IMR-90 (cell line): ENCODE results near the gene PSENEN. TPM values are rescaled to one million over a fixed set of nuclear protein-coding genes. Genes with fewer than 3 reads are reported as not detected.

ENCODE experiments used
- ATAC-seq: fragments of 200-7000 bp; cut with Tn5 transposase; 2 replicates; pipeline ENCODE4 v1.9.1; 2020; ENCODE audit warnings: low read depth, mild to moderate bottlenecking, moderate library complexity
- BruUV-seq: library from RNA; stranded (reverse); fragments of 400-500 nt; replicated peaks from 2 replicates; lab custom pipeline; 2021; lab: Mats Ljungman, UMichigan
- CTCF ChIA-PET: fragments of 300-600 bp; formaldehyde crosslinking; extraction: SDS; loops from one replicate; lab custom pipeline; 2021; ENCODE audit warnings: antibody characterized with exemption; lab: Yijun Ruan, JAX
- POLR2A ChIA-PET: fragments of 300-600 bp; sonication (Branson Sonifier 250); formaldehyde crosslinking; loops from one replicate; lab custom pipeline; 2022; ENCODE audit warnings: antibody characterized with exemption; ENCODE audit not compliant: unreplicated experiment; lab: Charles Lee
- DNase-seq: peaks from one replicate; pipeline ENCODE4 v3.0.0; 2013
- H2AFZ ChIP-seq: replicated peaks from 2 replicates; pipeline ENCODE3; 2013; ENCODE audit warnings: low read length, mild to moderate bottlenecking; ENCODE audit not compliant: poor library complexity
- H2AK5ac ChIP-seq: 2 replicates; pipeline ENCODE4 v1.6.1; 2013; ENCODE audit warnings: low read depth, low read length, inconsistent platforms
- H2AK9ac ChIP-seq: replicated peaks from 2 replicates; pipeline ENCODE3; 2013; ENCODE audit warnings: mild to moderate bottlenecking, low read depth, low read length, moderate library complexity; ENCODE audit not compliant: poor library complexity
- H2BK120ac ChIP-seq: 2 replicates; pipeline ENCODE4 v1.6.1; 2013; ENCODE audit warnings: low read depth, low read length, inconsistent platforms
- H2BK15ac ChIP-seq: 3 replicates; pipeline ENCODE4 v1.6.1; 2013; ENCODE audit warnings: low read depth, low read length, inconsistent platforms
- H2BK20ac ChIP-seq: 2 replicates; pipeline ENCODE4 v1.6.1; 2013; ENCODE audit warnings: low read depth, mild to moderate bottlenecking, inconsistent platforms, low read length, moderate library complexity
- H2BK5ac ChIP-seq: 2 replicates; pipeline ENCODE4 v1.6.1; 2013; ENCODE audit warnings: mild to moderate bottlenecking, low read depth, low read length, inconsistent platforms; ENCODE audit not compliant: poor library complexity, severe bottlenecking
- H3K14ac ChIP-seq: replicated peaks from 2 replicates; pipeline ENCODE4 v1.6.1; 2013; ENCODE audit warnings: low read depth, low read length, inconsistent platforms
- H3K18ac ChIP-seq: 2 replicates; pipeline ENCODE4 v1.6.1; 2013; ENCODE audit warnings: low read depth, low read length, control low read depth
- H3K23ac ChIP-seq: 2 replicates; pipeline ENCODE4 v1.6.1; 2013; ENCODE audit warnings: low read depth, low read length, inconsistent platforms
- H3K27ac ChIP-seq: 2 replicates; pipeline ENCODE4 v1.5.1; 2013; ENCODE audit warnings: mild to moderate bottlenecking, control low read depth, low read length; ENCODE audit not compliant: insufficient read depth
- H3K27me3 ChIP-seq: 2 replicates; pipeline ENCODE4 v1.6.1; 2013; ENCODE audit warnings: low read length; ENCODE audit not compliant: control insufficient read depth, insufficient read depth
- H3K36me3 ChIP-seq: 2 replicates; pipeline ENCODE4 v1.6.1; 2013; ENCODE audit warnings: low read length, mixed read lengths; ENCODE audit not compliant: control insufficient read depth, insufficient read depth
- H3K4ac ChIP-seq: 2 replicates; pipeline ENCODE4 v1.6.1; 2013; ENCODE audit warnings: low read depth, low read length, inconsistent platforms
- H3K4me1 ChIP-seq: 2 replicates; pipeline ENCODE4 v1.6.1; 2013; ENCODE audit warnings: low read length, mixed read lengths; ENCODE audit not compliant: control insufficient read depth, insufficient read depth
- H3K4me2 ChIP-seq: 2 replicates; pipeline ENCODE4 v1.6.1; 2013; ENCODE audit warnings: low read depth, mild to moderate bottlenecking, control low read depth, low read length, moderate library complexity
- H3K4me3 ChIP-seq: 2 replicates; pipeline ENCODE4 v1.5.1; 2013; ENCODE audit warnings: low read depth, mild to moderate bottlenecking, control low read depth, low read length, moderate library complexity; ENCODE audit not compliant: insufficient read depth
- H3K56ac ChIP-seq: 2 replicates; pipeline ENCODE4 v1.6.1; 2013; ENCODE audit warnings: low read length, inconsistent platforms; ENCODE audit not compliant: insufficient read depth; ENCODE audit errors: extremely low read depth
- H3K79me1 ChIP-seq, 2 experiments: 2 replicates each; pipeline ENCODE4 v1.6.1; 2013; ENCODE audit warnings: low read length in 2 of 2, inconsistent platforms in 1 of 2, low read depth in 1 of 2
- H3K9ac ChIP-seq: 2 replicates; pipeline ENCODE4 v1.6.1; 2013; ENCODE audit warnings: low read depth, low read length, control low read depth
- H3K9me1 ChIP-seq: 2 replicates; pipeline ENCODE4 v1.6.1; 2013; ENCODE audit warnings: low read length, inconsistent platforms; ENCODE audit not compliant: insufficient read depth
- H3K9me3 ChIP-seq: 2 replicates; pipeline ENCODE4 v1.6.1; 2013; ENCODE audit warnings: low read length; ENCODE audit not compliant: control insufficient read depth, insufficient read depth
- H4K20me1 ChIP-seq: 2 replicates; pipeline ENCODE4 v1.6.1; 2013; ENCODE audit warnings: low read length, inconsistent platforms; ENCODE audit not compliant: insufficient read depth
- H4K5ac ChIP-seq: 2 replicates; pipeline ENCODE4 v1.6.1; 2013; ENCODE audit warnings: mild to moderate bottlenecking, low read depth, low read length, control low read depth
- H4K8ac ChIP-seq, 2 experiments: 2 replicates each; pipeline ENCODE4 v1.6.1; 2013; ENCODE audit warnings: low read depth in 2 of 2, low read length in 2 of 2, control low read depth in 1 of 2, inconsistent platforms in 1 of 2
- H4K91ac ChIP-seq: 2 replicates; pipeline ENCODE4 v1.6.1; 2013; ENCODE audit warnings: low read depth, low read length, inconsistent platforms; ENCODE audit not compliant: insufficient read depth
- CEBPB ChIP-seq: IDR thresholded peaks from 2 replicates; pipeline ENCODE4 v1.6.1; 2012; ENCODE audit warnings: low read depth, low read length, improper control_type of control experiment
- CTCF ChIP-seq: conservative IDR thresholded peaks from 2 replicates; pipeline ENCODE4 v1.5.1; 2012; ENCODE audit warnings: mild to moderate bottlenecking, low read depth, low read length, improper control_type of control experiment
- MAFK ChIP-seq: IDR thresholded peaks from 2 replicates; pipeline ENCODE4 v1.6.1; 2012; ENCODE audit warnings: low read depth, low read length, improper control_type of control experiment
- MAZ ChIP-seq: IDR thresholded peaks from 2 replicates; pipeline ENCODE4 v1.6.1; 2012; ENCODE audit warnings: low read depth, mild to moderate bottlenecking, low read length, improper control_type of control experiment, moderate library complexity, borderline replicate concordance
- NFE2L2 ChIP-seq: fragments of 150-350 bp; IDR thresholded peaks from 2 replicates; pipeline ENCODE4 v1.6.1; 2016; ENCODE audit warnings: low read depth, mild to moderate bottlenecking, low read length
- RAD21 ChIP-seq: IDR thresholded peaks from 2 replicates; pipeline ENCODE4 v1.6.1; 2012; ENCODE audit warnings: low read length, improper control_type of control experiment
- RCOR1 ChIP-seq: IDR thresholded peaks from 2 replicates; pipeline ENCODE4 v1.6.1; 2012; ENCODE audit warnings: mild to moderate bottlenecking, low read length, improper control_type of control experiment; ENCODE audit not compliant: insufficient replicate concordance
- SMC3 ChIP-seq: fragments of 150-350 bp; IDR thresholded peaks from 2 replicates; pipeline ENCODE4 v1.6.1; 2016; ENCODE audit warnings: low read depth, mild to moderate bottlenecking, antibody characterized with exemption, low read length, moderate library complexity
- WGBS, 2 experiments: methylation state at CpG; one replicate each; pipeline versions ENCODE4 v1.1.5 to v1.1.7; 2013; ENCODE audit warnings: missing lambda C conversion rate in 2 of 2; ENCODE audit not compliant: insufficient read length in 1 of 2; ENCODE audit errors: extremely low coverage in 2 of 2; 5-methylcytosine and 5-hydroxymethylcytosine counted together
- dilution Hi-C: fragments of 300-500 bp; cut with HindIII; formaldehyde crosslinking; loops from one replicate; pipeline ENCODE4 v1.14.3; 2018; ENCODE audit warnings: low sequenced_read_pairs; ENCODE audit not compliant: unreplicated experiment
- in situ Hi-C: fragments of 300-500 bp; cut with MboI; formaldehyde crosslinking; loops from 3 replicates; pipeline ENCODE4 v1.14.3; 2019; ENCODE audit warnings: low sequenced_read_pairs, inconsistent platforms, mixed read lengths
- intact Hi-C: fragments of 100-400 bp; cut with micrococcal nuclease; formaldehyde crosslinking; loops from 2 replicates; pipeline ENCODE4 v1.10.0; 2022
- polyA plus RNA-seq, 3 experiments: library from polyadenylated mRNA; depleted of rRNA; stranded (reverse); fragments of >200 nt; gene quantifications; 2 replicates each; pipeline ENCODE4 v1.2.3, GENCODE V29; 2012; ENCODE audit warnings: low replicate concordance in 1 of 3
- total RNA-seq: library from RNA; depleted of rRNA; stranded (reverse); fragments of >200 nt; gene quantifications from 2 replicates; pipeline ENCODE4 v1.2.3, GENCODE V29; 2012
- TF ChIP-seq, protein P1 (sequence below): fragments of 150-350 bp; IDR thresholded peaks from 2 replicates; pipeline ENCODE4 v1.6.1; 2017; ENCODE audit warnings: mild to moderate bottlenecking, antibody characterized with exemption, low read length, low read depth
- TF ChIP-seq, protein P2 (sequence below): fragments of 150-350 bp; IDR thresholded peaks from 2 replicates; pipeline ENCODE4 v1.6.1; 2016; ENCODE audit warnings: low read depth, mild to moderate bottlenecking, low read length, moderate library complexity, borderline replicate concordance

The PSENEN gene
- total and polyA plus RNA-seq, 2 of the 4 experiments (the other 2 are of a cell fraction): 9.0 to 47.0 TPM

DNA sequence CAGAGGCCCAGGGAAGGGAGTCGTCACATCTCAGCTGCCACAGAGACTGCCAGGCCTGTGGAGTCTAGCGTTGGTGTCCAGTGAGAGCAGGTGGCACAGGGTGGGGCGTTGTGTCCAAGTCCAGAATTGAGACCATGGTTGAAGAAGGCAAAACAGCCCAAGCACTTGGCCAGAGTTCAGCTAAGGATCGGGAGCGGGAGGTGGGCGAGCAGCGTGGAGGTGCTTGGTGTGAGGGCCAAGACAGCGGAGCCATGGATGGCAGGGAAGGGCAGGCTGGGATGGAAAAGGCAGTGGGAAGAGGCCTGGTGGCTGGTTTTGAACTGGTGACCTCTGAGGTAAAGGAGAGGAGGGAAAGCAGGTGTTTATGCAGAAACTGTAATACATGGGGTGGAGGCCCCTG lies 11.2 kb upstream of the PSENEN start:
- 97% methylated on average over 6 of the region's 8 CpGs; no CpG with 5 or more reads in 1 of the 2 experiments for WGBS, 2 experiments
- H3K9ac ChIP-seq: no peak overlapping the region
- no peak overlapping the region for H3K23ac ChIP-seq
- POLR2A ChIA-PET: no interaction called here
- in situ Hi-C loops: no loop called here
- no peak overlapping the region for H3K27ac ChIP-seq
- H4K91ac ChIP-seq: no peak overlapping the region
- DNase-seq (no peak), ATAC-seq (no peak)
- H2AK5ac ChIP-seq: no peak overlapping the region
- dilution Hi-C loops: no loop called here
- no peaks in the 10 kb centered on the region for H3K4me1 ChIP-seq
- H3K4me2 ChIP-seq: no peak overlapping the region
- no peaks in the 10 kb centered on the region for H3K9me1 ChIP-seq
- no peak overlapping the region for H3K18ac ChIP-seq
- no peak overlapping the region for H3K56ac ChIP-seq
- no peak overlapping the region for H4K8ac ChIP-seq
- no peak overlapping the region for H3K14ac ChIP-seq
- H2BK5ac ChIP-seq: no peak overlapping the region
- no peak overlapping the region for H4K5ac ChIP-seq
- CTCF ChIA-PET: interaction anchor here (0.6 kb wide), 2 partner anchors 85 to 153 kb away, joined by 3 read pairs; no protein-coding TSS in a partner anchor
- TF ChIP-seq MAZ: no peak
- TF ChIP-seq MAFK: no peak
- TF ChIP-seq, protein P1, sequence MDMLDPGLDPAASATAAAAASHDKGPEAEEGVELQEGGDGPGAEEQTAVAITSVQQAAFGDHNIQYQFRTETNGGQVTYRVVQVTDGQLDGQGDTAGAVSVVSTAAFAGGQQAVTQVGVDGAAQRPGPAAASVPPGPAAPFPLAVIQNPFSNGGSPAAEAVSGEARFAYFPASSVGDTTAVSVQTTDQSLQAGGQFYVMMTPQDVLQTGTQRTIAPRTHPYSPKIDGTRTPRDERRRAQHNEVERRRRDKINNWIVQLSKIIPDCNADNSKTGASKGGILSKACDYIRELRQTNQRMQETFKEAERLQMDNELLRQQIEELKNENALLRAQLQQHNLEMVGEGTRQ: no peak
- TF ChIP-seq RAD21: no peak
- no peak for TF ChIP-seq RCOR1
- TF ChIP-seq CEBPB: no peak
- no peak for TF ChIP-seq NFE2L2
- no peak for TF ChIP-seq CTCF
- no peak for TF ChIP-seq SMC3
- TF ChIP-seq, protein P2, sequence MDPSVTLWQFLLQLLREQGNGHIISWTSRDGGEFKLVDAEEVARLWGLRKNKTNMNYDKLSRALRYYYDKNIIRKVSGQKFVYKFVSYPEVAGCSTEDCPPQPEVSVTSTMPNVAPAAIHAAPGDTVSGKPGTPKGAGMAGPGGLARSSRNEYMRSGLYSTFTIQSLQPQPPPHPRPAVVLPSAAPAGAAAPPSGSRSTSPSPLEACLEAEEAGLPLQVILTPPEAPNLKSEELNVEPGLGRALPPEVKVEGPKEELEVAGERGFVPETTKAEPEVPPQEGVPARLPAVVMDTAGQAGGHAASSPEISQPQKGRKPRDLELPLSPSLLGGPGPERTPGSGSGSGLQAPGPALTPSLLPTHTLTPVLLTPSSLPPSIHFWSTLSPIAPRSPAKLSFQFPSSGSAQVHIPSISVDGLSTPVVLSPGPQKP: no peak
- peaks cover 9% of the 10 kb centered on the region for H4K20me1 ChIP-seq
- H3K79me1 ChIP-seq: peaks cover 0 to 20% of the 10 kb centered on the region in 2 experiments; a peak in 3 of 4 replicates
- H2BK15ac ChIP-seq: no peak overlapping the region
- no peaks in the 10 kb centered on the region for H3K27me3 ChIP-seq
- no peak overlapping the region for H2BK120ac ChIP-seq
- no peak overlapping the region for H2BK20ac ChIP-seq
- BruUV-seq: no TSS peak
- no peak overlapping the region for H2AFZ ChIP-seq
- no peaks in the 10 kb centered on the region for H3K9me3 ChIP-seq
- H3K4ac ChIP-seq: no peak overlapping the region
- no peak overlapping the region for H2AK9ac ChIP-seq
- peaks cover 87% of the 10 kb centered on the region for H3K36me3 ChIP-seq
- H3K4me3 ChIP-seq: no peak overlapping the region
- intact Hi-C loops: no loop called here
